Measurements from ENCODE around the gene GBP7.

The GBP7 gene

DNA sequence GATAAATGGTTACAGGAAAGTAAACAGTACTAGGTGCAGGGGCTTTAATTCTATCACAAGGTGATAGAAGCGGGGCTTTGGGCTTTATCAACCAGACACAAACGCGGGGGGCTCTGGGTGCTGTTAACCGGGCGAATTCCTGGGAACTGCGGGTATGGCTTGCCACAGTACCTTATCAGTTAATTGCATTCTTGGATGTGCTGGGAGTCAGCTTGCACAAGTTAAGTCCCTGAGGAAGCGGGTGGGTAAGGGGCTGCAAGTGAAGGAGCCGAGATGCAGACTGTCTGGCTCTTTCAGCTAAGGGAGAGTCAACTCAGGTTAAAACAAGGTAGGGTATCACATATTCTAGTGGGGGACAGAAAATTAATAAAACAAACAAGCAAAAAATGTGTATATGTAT, 22.3 kb upstream of the GBP7 start:
- no peaks in the 10 kb centered on the region for H3K27me3 ChIP-seq (ENCODE audit: control insufficient read depth, insufficient read depth, low read length)
- peak overlapping the region; percentile 61 for H3K4me3 ChIP-seq (ENCODE audit: low read length)
- no peaks in the 10 kb centered on the region for H3K4me1 ChIP-seq (ENCODE audit: control insufficient read depth, insufficient read depth, low read length)
- H3K9me3 ChIP-seq (ENCODE audit: control insufficient read depth, low read length) = no peaks in the 10 kb centered on the region
- H3K36me3 ChIP-seq (ENCODE audit: control insufficient read depth, insufficient read depth, low read length) = no peaks in the 10 kb centered on the region
- H3K9ac ChIP-seq (ENCODE audit: low read length) = peak overlapping the region; percentile 72

- H3K4me3 ChIP-seq (ENCODE audit: low read length) = no peak overlapping the region
- H3K9me3 ChIP-seq (ENCODE audit: control insufficient read depth, low read length) = no peaks in the 10 kb centered on the region
- H3K4me1 ChIP-seq (ENCODE audit: control insufficient read depth, insufficient read depth, low read length) = no peaks in the 10 kb centered on the region
- no peak overlapping the region for H3K9ac ChIP-seq (ENCODE audit: low read length)
- H3K36me3 ChIP-seq (ENCODE audit: control insufficient read depth, insufficient read depth, low read length) = no peaks in the 10 kb centered on the region
- H3K27me3 ChIP-seq (ENCODE audit: control insufficient read depth, insufficient read depth, low read length) = no peaks in the 10 kb centered on the region
Observed at GRCh38 chr1:89195476-89195875, 19.7 kb upstream of the GBP7 start.

DNA sequence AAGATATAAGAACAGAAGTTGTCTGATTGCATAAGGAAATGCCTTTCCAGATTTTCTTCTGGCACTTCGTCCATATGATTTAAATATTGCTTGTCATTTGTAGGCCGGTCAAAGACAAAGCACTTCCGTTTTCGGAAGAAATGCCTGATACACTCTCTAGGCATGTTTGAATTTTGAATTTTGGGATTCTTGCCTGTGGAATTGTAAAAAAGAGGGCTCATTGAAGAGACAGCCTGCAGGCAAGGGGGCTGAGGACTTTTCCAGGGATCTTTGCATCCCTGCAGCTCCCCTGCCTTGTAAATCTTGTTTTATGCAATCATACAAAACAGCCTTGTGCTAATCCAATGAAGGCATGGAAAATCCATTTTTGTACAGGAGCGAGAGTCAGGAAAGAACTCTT, 15.5 kb upstream of the GBP7 start:
- Histone ChIP-seq H3K4me1 (ENCODE audit: control insufficient read depth, insufficient read depth, low read length) (no peaks in the 10 kb centered on the region), H3K36me3 (ENCODE audit: control insufficient read depth, insufficient read depth, low read length) (no peaks in the 10 kb centered on the region), H3K4me3 (ENCODE audit: low read length) (no peak overlapping the region), H3K9me3 (ENCODE audit: control insufficient read depth, low read length) (no peaks in the 10 kb centered on the region), H3K9ac (ENCODE audit: low read length) (no peak overlapping the region), H3K27me3 (ENCODE audit: control insufficient read depth, insufficient read depth, low read length) (no peaks in the 10 kb centered on the region)

DNA sequence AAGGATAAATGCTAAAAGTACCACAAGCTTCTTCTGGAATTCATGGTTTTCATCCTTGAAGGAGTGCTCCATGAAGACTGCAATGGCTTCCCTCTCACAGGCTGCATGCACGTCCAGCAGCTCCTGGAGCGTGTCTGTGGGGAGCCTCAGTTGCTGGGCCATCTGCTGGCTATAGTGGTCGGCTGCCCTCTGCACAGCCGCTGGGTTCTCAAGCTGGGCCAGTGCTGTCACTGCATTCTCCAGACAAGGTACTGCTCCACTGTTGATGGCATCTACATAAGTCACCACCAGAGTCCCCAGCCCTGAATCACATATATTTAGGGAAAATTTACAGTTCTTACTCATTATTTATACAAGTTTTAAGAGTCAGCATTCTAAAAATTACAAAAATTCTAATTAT, 14.2 kb upstream of the GBP7 start:
- Histone ChIP-seq H3K9me3 (ENCODE audit: control insufficient read depth, low read length) (no peaks in the 10 kb centered on the region), H3K9ac (ENCODE audit: low read length) (no peak overlapping the region), H3K27me3 (ENCODE audit: control insufficient read depth, insufficient read depth, low read length) (no peaks in the 10 kb centered on the region), H3K36me3 (ENCODE audit: control insufficient read depth, insufficient read depth, low read length) (no peaks in the 10 kb centered on the region), H3K4me3 (ENCODE audit: low read length) (no peak overlapping the region), H3K4me1 (ENCODE audit: control insufficient read depth, insufficient read depth, low read length) (no peaks in the 10 kb centered on the region)

DNA sequence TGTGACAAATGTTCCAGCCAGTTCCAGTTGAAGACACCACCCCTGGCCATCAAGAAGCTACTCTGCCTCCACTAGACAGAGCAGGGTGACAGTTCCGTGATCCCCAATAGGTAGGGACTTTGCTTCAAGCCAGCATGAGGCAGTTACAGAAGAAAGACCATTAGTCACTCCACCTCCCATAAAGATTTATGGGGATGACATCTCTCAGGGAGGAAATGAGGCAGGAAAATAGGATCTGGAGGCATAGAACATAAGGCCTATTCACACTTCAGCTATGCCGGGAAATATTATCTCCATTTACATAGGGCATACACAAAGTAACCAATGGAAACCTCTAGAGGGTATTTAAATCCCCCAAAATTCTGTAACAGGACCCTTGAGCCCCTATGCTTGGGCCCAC, 3.5 kb upstream of the GBP7 start:
- no peaks in the 10 kb centered on the region for H3K9me3 ChIP-seq (ENCODE audit: control insufficient read depth, low read length)
- H3K4me1 ChIP-seq (ENCODE audit: control insufficient read depth, insufficient read depth, low read length) = no peaks in the 10 kb centered on the region
- no peak overlapping the region for H3K4me3 ChIP-seq (ENCODE audit: low read length)
- H3K9ac ChIP-seq (ENCODE audit: low read length) = no peak overlapping the region
- no peaks in the 10 kb centered on the region for H3K36me3 ChIP-seq (ENCODE audit: control insufficient read depth, insufficient read depth, low read length)
- no peaks in the 10 kb centered on the region for H3K27me3 ChIP-seq (ENCODE audit: control insufficient read depth, insufficient read depth, low read length)

GRCh38 chr1:89176971-89177370, 1.2 kb upstream of the GBP7 start:
- Histone ChIP-seq H3K9ac (ENCODE audit: low read length) (no peak overlapping the region), H3K36me3 (ENCODE audit: control insufficient read depth, insufficient read depth, low read length) (no peaks in the 10 kb centered on the region), H3K9me3 (ENCODE audit: control insufficient read depth, low read length) (no peaks in the 10 kb centered on the region), H3K4me3 (ENCODE audit: low read length) (no peak overlapping the region), H3K4me1 (ENCODE audit: control insufficient read depth, insufficient read depth, low read length) (no peaks in the 10 kb centered on the region), H3K27me3 (ENCODE audit: control insufficient read depth, insufficient read depth, low read length) (no peaks in the 10 kb centered on the region)

GRCh38 chr1:89174491-89174890, 1.3 kb downstream of the GBP7 start:
- Histone ChIP-seq H3K36me3 (ENCODE audit: control insufficient read depth, insufficient read depth, low read length) (no peaks in the 10 kb centered on the region), H3K9ac (ENCODE audit: low read length) (no peak overlapping the region), H3K4me3 (ENCODE audit: low read length) (no peak overlapping the region), H3K4me1 (ENCODE audit: control insufficient read depth, insufficient read depth, low read length) (no peaks in the 10 kb centered on the region), H3K27me3 (ENCODE audit: control insufficient read depth, insufficient read depth, low read length) (no peaks in the 10 kb centered on the region), H3K9me3 (ENCODE audit: control insufficient read depth, low read length) (no peaks in the 10 kb centered on the region)

DNA sequence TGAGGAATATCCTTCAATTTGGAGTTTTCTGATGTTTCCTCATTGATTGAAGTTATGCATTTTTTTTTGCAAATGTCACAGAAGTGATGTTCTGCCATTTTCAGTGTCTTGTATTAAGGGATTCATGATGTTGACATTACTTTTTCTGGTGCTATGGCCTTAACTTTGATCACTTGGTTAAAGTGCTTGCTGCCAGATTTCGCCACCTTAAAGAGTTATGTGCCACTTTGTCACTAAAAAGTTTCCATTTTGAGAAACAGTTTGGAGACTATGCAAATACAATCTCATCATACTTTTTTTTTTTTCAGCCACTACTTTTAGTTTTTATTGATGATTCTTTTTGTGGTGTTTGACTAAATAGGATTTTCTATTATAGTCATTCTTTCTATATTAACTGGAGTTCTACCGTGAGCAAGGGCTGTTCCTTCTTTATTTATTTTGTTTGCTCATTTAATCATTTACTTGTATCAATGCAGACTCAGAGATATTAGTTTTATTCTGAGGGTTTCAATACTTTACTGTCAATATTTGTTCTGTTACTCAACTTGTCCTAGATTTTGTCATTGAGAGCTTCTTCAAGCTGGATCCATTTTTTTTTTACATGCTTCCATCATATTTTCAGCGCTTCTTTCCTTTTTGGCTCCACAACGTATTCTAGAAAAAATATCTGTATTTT, 3.2 kb downstream of the GBP7 start:
- Histone ChIP-seq H3K27me3 (ENCODE audit: control insufficient read depth, insufficient read depth, low read length) (no peaks in the 10 kb centered on the region), H3K36me3 (ENCODE audit: control insufficient read depth, insufficient read depth, low read length) (no peaks in the 10 kb centered on the region), H3K4me1 (ENCODE audit: control insufficient read depth, insufficient read depth, low read length) (no peaks in the 10 kb centered on the region), H3K4me3 (ENCODE audit: low read length) (no peak overlapping the region), H3K9me3 (ENCODE audit: control insufficient read depth, low read length) (no peaks in the 10 kb centered on the region), H3K9ac (ENCODE audit: low read length) (no peak overlapping the region)

- no peaks in the 10 kb centered on the region for H3K4me1 ChIP-seq (ENCODE audit: control insufficient read depth, insufficient read depth, low read length)
- H3K9ac ChIP-seq (ENCODE audit: low read length) = no peak overlapping the region
- H3K36me3 ChIP-seq (ENCODE audit: control insufficient read depth, insufficient read depth, low read length) = no peaks in the 10 kb centered on the region
- no peaks in the 10 kb centered on the region for H3K9me3 ChIP-seq (ENCODE audit: control insufficient read depth, low read length)
- H3K27me3 ChIP-seq (ENCODE audit: control insufficient read depth, insufficient read depth, low read length) = no peaks in the 10 kb centered on the region
- H3K4me3 ChIP-seq (ENCODE audit: low read length) = no peak overlapping the region
Observed at GRCh38 chr1:89171067-89171438, 4.8 kb downstream of the GBP7 start.

GRCh38 chr1:89170170-89171066, 5.4 kb downstream of the GBP7 start:
- no peaks in the 10 kb centered on the region for H3K27me3 ChIP-seq (ENCODE audit: control insufficient read depth, insufficient read depth, low read length)
- H3K4me1 ChIP-seq (ENCODE audit: control insufficient read depth, insufficient read depth, low read length) = no peaks in the 10 kb centered on the region
- no peaks in the 10 kb centered on the region for H3K9me3 ChIP-seq (ENCODE audit: control insufficient read depth, low read length)
- no peaks in the 10 kb centered on the region for H3K36me3 ChIP-seq (ENCODE audit: control insufficient read depth, insufficient read depth, low read length)
- no peak overlapping the region for H3K9ac ChIP-seq (ENCODE audit: low read length)
- H3K4me3 ChIP-seq (ENCODE audit: low read length) = no peak overlapping the region

GRCh38 chr1:89169166-89169565, 6.6 kb downstream of the GBP7 start:
- Histone ChIP-seq H3K27me3 (ENCODE audit: control insufficient read depth, insufficient read depth, low read length) (no peaks in the 10 kb centered on the region), H3K4me1 (ENCODE audit: control insufficient read depth, insufficient read depth, low read length) (no peaks in the 10 kb centered on the region), H3K36me3 (ENCODE audit: control insufficient read depth, insufficient read depth, low read length) (no peaks in the 10 kb centered on the region), H3K4me3 (ENCODE audit: low read length) (no peak overlapping the region), H3K9me3 (ENCODE audit: control insufficient read depth, low read length) (no peaks in the 10 kb centered on the region), H3K9ac (ENCODE audit: low read length) (no peak overlapping the region)

- Histone ChIP-seq H3K36me3 (ENCODE audit: control insufficient read depth, insufficient read depth, low read length) (no peaks in the 10 kb centered on the region), H3K9me3 (ENCODE audit: control insufficient read depth, low read length) (no peaks in the 10 kb centered on the region), H3K4me1 (ENCODE audit: control insufficient read depth, insufficient read depth, low read length) (no peaks in the 10 kb centered on the region), H3K27me3 (ENCODE audit: control insufficient read depth, insufficient read depth, low read length) (no peaks in the 10 kb centered on the region), H3K9ac (ENCODE audit: low read length) (no peak overlapping the region), H3K4me3 (ENCODE audit: low read length) (no peak overlapping the region)
Observed at GRCh38 chr1:89167590-89168230, 8.1 kb downstream of the GBP7 start.

All from mucosa of stomach (tissue), 1 donor.